Daoy (cell line): ENCODE results near the gene ARHGAP6. TPM values are rescaled to one million over a fixed set of nuclear protein-coding genes. Genes with fewer than 3 reads are reported as not detected.
"Not testable (repeated sequence)": the region's sequence is repeated elsewhere in the genome, so short reads cannot be mapped to it uniquely, and the experiment has no call there.

Source experiments
- DNase-seq: peaks from one replicate; pipeline ENCODE4 v3.0.0-alpha.2; 2015; ENCODE audit warnings: low read depth
- total RNA-seq: library from RNA; depleted of rRNA; stranded (reverse); fragments of >200 nt; shearing (Covaris generic); gene quantifications from 2 replicates; pipeline ENCODE4 v1.2.3, GENCODE V29; 2014

Gene ARHGAP6
- total RNA-seq, 1 experiment from 2014 or later = not detected

GRCh38 chrX:11151799-11152559 is 513.7 kb downstream of the ARHGAP6 start:
- DNase-seq = no peak

DNA sequence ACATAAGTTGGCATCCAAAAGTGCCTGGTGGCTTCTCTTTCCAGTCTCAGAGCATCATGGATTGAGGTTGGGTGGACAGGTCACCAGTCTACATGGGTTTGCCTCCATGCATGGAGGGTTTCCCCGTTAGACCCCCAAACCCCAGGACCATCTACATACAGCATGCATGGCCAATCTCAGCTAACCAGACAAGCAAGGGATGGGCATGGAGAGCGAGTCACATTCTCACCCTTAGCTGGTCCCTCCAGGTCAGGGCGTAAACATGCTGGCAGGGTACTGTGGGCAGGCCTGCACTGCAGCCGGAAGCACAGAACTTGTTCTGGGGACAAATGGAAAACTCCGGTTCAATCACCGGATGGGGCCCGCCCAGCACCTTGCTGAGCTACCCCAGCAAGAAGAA is 517.3 kb downstream of the ARHGAP6 start:
- DNase-seq = no peak

DNA sequence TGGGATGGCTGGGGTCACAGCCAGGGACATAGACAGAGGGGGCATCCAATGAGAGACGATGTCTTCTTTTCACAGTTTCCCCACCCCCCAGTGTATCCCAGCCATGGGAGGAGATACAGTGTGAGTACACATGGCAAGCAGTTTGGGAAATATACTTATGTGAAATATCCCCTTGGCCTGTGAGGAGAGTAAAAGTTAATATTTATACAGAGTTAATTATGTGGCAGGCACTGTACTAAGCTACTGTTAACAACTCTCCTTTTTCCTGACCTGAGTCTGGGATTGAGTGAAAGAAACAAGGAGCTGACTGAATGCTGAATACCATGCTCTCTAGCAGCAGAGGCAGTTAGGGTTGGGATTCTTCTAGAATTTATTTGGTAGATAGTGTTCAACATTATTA is 519.3 kb downstream of the ARHGAP6 start:
- DNase-seq = no peak

DNA sequence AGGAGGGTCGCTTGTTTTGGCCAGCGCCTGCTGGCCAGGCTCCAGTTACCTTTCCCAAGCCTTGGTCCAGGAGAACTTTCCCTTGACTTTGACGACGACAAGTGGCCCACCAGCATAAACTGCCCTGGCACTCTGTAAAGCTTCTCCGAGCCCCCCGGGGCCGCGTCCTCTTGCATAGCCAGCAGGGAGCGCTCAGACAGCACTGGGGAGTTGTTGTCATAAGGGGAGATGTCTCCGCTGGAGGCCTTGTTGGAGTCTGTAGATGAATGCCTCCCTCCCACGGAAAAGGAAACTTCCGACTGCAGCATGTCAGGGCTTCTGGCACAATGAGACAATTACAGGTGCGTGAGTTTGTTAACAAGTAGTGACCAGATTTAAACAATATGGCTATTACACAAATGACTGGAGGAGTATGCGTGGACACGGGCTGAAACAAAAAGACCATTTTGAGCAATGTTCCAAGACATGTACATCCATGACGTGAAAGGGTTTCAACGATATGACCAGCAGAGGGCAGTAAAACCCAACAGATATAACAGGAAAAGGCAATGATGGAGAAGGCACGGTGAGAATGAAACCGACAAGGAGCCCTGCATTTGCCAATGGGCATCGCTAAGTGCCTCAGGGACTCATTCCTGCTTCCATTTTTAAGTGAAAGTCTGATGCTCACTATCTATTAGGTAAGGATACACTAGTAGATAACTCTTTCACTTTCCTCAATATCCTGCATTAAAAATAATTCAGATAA is 521.6 kb downstream of the ARHGAP6 start:
- DNase-seq = peak; percentile 60

GRCh38 chrX:11138498-11139390 is 527.0 kb downstream of the ARHGAP6 start:
- no peak for DNase-seq

- peak; percentile 3 for DNase-seq
Measured at GRCh38 chrX:11137543-11138139, 528.1 kb downstream of the ARHGAP6 start.

- no peak for DNase-seq
Measured at GRCh38 chrX:11135564-11136185, 530.0 kb downstream of the ARHGAP6 start.

- no peak for DNase-seq
Measured at GRCh38 chrX:11131146-11131545, 534.6 kb downstream of the ARHGAP6 start.

DNA sequence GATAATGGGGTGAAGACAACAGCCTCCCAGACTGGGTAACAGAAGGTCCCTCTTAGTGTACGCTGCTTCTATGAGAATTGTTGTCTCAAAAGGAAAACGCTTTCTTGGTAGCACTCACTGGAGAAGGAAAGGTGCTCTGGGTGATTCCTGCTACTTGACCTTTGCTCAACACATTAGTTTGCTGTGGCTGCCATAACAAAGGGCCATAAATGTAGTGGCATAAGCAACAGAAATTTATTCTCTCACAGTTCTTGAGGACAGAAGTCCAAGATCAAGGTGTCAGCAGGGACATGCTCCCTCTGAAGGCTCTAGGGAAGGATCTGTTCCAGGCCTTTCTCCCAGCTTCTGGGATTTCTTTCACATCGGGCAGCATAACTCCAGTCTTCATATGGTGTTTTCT is 535.6 kb downstream of the ARHGAP6 start:
- DNase-seq = no peak

DNA sequence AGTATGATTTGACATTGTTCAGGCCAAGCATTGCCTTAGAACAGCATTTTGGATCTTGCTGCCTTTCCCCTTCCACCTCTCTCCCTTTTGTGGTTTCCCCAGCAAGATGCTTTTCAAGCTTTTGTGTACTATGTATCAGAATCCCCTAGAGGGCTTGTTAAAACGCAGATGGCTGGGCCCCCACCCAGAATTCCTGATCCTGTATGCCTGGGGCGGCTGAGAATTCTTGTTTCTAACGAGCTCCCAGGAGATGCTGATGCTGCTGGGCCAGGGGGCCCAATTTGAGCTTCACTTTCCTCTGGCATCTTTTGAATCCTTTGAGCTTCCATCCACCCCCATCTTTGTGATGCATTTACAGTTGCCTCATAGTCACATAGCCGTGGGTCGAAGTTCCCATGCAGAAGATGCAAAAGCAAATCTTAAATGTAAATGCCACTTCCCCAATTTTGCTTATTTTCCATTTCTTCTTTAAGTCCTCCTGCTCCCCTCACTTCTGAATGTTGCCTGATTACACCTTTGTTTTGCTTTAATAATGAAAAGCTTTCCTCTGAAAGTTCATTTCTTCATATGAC is 536.1 kb downstream of the ARHGAP6 start:
- DNase-seq = no peak

DNA sequence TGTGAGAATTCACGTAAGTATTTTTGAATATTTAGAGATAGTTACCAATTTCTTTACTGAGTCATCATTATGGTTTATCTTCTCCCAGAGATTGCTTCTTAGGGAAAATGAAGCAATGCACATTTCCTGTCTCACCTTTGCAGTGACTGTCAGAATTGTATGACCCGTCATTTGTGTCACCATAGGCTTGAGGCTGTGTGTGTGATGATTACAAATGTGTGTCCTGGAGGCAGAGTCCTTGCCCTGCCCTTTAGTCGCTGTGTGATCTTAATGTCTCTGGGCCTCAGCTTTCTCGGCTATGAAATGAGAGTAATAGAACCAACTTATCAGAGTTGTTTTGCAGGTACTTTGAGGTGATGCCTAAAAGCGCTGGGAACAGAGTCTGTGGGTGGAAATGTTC is 540.7 kb downstream of the ARHGAP6 start:
- no peak for DNase-seq

DNA sequence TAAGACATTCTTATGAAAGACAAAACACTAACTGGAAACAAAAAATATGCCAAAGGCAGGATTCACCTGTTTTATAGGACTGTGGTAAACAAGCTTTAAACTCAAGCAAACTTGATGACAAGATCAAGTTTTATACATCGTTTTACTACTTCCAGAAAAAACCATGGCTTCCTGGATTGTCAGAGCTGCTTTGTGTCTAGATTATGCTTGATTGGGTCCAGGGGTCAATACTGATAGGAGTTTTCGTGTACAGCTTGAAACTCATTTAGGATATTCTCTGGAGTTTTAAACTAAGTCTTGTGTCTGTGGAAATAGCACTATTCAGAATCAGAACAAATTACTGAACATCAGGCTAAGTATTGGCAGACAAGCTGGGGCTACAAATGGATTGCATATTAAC is 541.6 kb downstream of the ARHGAP6 start:
- DNase-seq = no peak

- DNase-seq = not testable (repeated sequence)
Measured at GRCh38 chrX:11123087-11123486, 542.6 kb downstream of the ARHGAP6 start.

GRCh38 chrX:11119313-11119943 is 546.3 kb downstream of the ARHGAP6 start:
- DNase-seq = no peak

- no peak for DNase-seq
Measured at GRCh38 chrX:11117745-11118144, 548.0 kb downstream of the ARHGAP6 start.

GRCh38 chrX:11113731-11114130 is 552.0 kb downstream of the ARHGAP6 start:
- DNase-seq = no peak

DNA sequence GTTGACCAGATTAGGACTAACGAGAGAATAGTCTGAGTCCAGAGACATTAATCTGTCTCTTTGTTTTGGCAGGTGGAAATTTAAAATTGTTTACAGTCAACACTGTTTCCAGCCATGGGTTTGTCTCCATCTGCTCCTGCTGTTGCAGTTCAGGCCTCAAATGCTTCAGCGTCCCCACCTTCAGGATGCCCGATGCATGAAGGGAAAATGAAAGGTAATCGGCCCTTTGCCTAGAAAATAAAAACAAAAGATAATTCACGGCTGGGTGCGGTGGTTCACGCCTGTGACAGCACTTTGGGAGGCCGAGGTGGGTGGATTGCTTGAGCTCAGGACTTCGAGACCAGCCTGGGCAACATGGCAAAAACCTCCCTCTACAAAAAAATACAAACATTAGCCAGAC is 553.8 kb downstream of the ARHGAP6 start:
- no peak for DNase-seq

- peak; percentile 88 for DNase-seq
Measured at GRCh38 chrX:11111037-11111851, 554.5 kb downstream of the ARHGAP6 start, which contains the start of gene HCCS. Gene HCCS (plus strand): TSS chrX:11111332. CDS start chrX:11112061, 729 bp downstream.

DNA sequence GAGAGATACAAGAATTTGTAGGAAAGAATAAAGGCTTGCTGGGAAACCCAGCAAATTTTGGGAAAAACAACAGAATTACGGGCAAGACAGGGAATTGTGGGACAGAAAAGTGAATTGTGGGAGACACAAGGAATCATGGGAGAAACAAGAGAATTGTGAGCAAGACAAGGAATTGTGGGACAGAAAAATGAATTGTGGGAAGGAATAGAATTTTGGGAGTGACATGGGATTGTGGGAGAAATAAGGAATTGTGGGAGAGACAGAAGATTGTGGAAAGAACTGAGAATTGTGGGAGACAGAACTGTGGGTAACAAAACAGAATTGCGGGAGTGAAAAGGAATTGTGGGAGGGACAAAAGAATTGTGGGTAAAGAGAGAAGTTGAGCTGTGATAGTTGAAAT is 555.8 kb downstream of the ARHGAP6 start:
- DNase-seq = no peak
